Stimulated activated CD8-positive, alpha-beta memory T cell treated with anti-CD3 and anti-CD28 coated beads, Interleukin-12 subunit alpha, Interleukin-12 subunit beta, amount 100 ng/mL, for 24 hours (primary cell): ENCODE data around the gene MRPL17.

Experiments
- DNase-seq: peaks from one replicate; pipeline ENCODE4 v3.0.0-alpha.2; 2020; ENCODE audit errors: extremely low read depth

MRPL17 gene

GRCh38 chr11:6682591-6682935 lies 577 bp downstream of the MRPL17 start:
- no peak for DNase-seq

- DNase-seq, result no peak
Observed at GRCh38 chr11:6681949-6682348, 1.2 kb downstream of the MRPL17 start.

GRCh38 chr11:6681505-6681904 lies 1.6 kb downstream of the MRPL17 start:
- DNase-seq, result no peak

GRCh38 chr11:6677018-6677417 lies 6.1 kb downstream of the MRPL17 start:
- no peak for DNase-seq

DNA sequence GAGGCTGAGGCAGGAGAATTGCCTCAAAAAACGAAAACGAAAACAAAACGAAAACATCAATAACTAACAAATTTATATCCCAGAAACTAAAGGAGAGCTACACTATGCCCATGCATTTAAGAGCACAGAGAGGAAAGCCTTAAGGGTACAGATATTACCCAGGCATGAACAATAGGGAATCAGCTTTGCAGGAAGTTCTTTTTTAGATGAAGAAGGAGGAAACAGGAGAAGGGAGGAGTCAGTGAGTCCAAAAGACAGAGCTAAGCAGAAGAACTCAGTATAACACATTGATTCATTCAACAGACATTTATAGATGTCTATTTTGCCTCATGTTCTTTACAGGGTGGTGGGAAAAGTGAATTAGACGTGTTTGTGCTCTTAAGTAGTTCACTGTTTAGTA lies 8.3 kb downstream of the MRPL17 start:
- no peak for DNase-seq

- DNase-seq, result no peak
Observed at GRCh38 chr11:6674219-6674597, 8.9 kb downstream of the MRPL17 start.

GRCh38 chr11:6673523-6674218 lies 9.5 kb downstream of the MRPL17 start:
- DNase-seq, result no peak

GRCh38 chr11:6671991-6672390 lies 11.1 kb downstream of the MRPL17 start:
- no peak for DNase-seq

- no peak for DNase-seq
Observed at GRCh38 chr11:6670202-6670830, 12.8 kb downstream of the MRPL17 start.

DNA sequence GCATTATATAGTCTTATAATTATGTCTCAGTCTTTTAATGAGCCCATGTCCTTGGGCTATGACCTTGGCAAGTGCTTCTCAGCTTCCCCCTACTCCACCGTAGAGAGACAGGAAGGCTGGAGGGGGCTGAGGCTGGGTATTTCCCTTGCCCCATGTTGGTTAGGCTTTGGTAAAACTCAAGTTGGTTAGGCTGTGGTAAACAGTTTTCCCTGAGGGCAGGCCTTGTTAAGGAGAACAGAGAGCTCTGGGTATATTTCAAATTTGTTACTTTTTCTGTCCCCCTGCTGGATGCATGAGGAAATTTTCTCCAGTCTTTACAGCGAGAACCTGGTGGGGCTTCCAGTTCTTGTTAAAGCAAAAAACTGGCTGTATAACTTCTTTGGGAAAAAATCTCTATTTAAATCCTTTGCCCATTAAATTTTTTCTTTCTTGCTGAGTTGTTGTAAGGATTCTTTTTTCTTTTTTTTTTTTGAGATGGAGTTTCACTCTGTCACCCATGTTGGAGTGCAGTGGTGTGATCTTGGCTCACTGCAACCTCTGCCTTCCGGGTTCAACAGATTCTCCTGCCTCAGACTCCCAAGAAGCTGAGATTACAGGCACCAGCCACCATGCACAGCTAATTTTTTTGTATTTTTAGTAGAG lies 15.3 kb downstream of the MRPL17 start:
- DNase-seq, result no peak

DNA sequence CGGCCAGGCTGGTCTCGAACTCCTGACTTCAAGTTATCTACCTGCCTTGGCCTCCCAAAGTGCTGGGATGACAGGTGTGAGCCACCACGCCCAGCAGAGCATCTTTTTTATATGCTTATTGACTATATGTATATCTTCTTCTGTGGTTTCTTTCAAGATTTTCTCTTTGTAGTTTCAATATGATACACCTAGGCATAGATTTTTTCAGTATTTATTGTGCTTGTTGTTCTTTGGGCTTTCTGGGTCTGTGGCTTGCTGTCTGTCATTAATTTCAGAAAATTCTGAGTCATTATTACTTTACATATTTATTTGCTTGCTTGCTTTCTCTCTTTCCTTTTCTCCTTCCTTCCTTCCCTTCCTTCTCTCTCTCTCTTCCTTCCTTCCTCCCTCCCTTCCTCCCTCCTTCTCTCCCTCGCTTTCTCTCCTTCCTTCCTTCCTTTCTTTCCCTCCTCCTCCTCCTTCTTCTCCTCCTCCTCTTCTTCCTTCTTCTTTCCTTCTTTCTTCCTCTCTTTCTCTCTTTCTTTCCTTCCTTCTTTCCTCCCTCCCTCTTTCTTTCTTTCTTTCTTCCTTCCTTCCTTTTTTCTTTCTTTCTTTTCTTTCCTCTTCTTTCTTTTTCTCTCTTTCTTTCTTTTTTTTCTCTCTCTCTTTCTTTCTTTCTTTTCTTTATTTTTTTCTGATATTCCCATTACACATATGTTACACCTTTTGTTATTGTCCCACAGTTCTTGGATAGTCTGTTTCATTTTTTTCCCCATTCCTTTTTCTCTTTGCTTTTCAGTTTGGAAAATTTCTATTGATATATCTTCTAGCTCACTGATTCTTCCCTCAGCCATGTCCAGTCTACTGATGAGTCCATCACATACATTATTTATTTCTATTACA lies 16.6 kb downstream of the MRPL17 start:
- no peak for DNase-seq

DNA sequence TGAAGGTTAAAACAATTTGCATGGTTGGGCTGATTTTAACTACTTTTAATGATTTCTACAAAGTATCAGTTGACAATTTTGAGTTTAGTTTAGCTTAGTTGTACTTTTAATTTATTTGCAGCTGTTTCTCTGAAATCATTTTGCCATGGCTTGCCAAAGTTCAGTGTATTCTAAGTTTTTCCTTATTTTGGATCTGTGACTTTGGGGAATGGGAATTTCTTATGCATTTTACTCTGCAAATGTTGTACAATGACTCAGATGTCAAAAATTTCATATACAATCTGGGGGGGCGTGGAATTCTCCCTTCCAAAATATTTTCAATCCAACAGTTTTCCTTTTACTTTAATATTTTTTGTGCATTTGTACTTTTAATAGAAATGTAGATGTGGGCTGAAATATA lies 18.6 kb downstream of the MRPL17 start:
- DNase-seq, result no peak

- DNase-seq, result no peak
Observed at GRCh38 chr11:6663794-6664469, 19.2 kb downstream of the MRPL17 start.

DNA sequence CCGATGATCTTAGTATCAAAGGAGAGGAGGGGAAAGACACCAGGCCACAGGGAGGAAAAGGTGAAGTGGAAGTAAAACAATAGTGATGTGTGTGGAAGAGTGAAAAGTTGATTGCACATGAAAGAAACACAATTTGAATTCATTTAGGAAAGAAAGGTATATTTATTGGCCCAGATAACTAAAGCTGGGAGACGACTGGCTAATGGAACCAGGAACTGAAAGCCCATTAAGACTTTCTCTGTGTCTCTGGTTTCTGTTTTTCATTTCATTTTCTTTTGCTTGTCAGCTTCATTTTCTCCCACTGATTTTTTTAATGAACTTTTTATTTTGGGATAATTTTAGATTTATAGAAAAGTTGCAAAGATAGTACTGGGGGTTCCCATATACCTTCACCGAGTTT lies 22.4 kb downstream of the MRPL17 start:
- no peak for DNase-seq

DNA sequence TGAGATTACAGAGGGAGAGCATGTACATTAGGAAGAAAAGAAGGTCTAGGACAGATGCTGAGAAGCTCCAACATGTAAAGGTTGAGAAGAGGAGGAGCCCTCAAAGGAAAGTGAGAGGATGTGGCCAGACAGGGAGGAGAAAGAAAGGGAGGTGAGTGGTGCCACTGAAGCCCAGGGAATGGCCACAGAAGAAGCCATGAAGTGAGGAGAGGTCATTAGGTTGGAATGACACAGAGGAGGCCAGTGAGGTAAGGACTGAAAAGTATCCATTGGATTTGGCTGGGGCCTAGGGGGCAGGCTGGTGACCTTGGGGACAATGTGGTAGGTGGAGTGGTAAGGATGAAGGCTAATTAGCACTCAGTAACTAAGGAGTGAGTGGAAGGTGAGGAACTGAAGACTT lies 24.5 kb downstream of the MRPL17 start:
- DNase-seq, result no peak

- DNase-seq, result no peak
Observed at GRCh38 chr11:6657346-6657745, 25.8 kb downstream of the MRPL17 start.

- DNase-seq, result no peak
Observed at GRCh38 chr11:6656936-6657335, 26.2 kb downstream of the MRPL17 start.

DNA sequence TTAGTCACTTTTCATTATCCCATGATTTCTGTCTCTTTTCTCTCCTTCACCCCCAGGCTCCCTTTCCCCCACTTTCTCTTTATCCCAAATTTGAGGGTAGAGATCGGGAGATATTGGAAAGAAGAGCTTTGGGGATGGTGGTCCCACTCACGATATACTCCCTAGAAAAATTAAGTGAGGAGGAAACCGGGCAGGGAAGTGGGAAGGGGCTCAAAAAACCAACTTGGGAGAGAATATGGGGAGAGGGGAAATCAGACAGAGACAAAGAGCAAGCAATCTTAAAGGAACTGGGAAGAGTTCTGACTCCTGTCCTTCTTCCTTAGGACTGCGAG lies 26.6 kb downstream of the MRPL17 start:
- DNase-seq, result no peak

DNA sequence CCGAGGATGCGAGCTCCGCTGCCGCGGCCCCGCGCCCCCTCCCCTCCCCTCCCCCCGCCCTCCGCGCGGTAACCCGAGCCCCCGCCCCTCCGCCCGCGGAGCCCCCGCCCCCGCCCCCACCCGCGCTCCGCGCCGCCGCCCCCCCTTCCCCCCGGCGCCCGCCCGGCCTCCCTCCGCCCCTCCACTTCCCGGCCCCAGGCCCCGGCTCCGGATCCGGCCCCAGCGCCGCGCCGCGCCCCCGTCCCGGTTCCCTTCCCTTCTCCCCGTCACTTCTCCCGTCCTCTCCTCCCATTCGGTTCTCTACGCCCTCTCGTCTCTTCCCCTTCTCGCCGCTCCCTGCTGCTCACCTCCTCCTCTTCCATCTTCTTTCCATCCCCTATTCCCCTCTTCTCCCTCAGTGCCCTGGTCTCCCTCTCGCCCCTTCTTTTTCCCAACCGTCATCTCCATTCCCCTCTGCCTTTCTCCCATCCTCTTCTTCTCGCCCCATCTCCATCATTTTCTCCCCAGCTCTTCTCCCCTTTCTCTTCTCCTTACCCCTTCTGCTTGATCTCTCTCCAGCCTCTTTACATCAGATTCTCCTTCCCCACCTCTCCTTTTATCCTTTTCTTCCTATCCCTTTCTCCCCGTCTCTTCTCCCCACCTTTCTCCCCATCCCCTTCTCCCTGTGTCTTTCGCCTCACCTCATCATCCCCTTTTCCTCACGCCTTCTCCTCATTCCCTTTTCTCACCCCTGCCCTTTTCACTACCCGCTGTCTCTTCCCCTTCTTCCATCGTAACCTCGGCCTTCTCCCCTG lies 27.2 kb downstream of the MRPL17 start, which contains the start of gene DCHS1:
DCHS1 (minus strand) TSS at position 20 of the 794 bp plus-strand sequence. CDS start 14,196 bp downstream, outside the sequence.
- DNase-seq, result no peak

DNA sequence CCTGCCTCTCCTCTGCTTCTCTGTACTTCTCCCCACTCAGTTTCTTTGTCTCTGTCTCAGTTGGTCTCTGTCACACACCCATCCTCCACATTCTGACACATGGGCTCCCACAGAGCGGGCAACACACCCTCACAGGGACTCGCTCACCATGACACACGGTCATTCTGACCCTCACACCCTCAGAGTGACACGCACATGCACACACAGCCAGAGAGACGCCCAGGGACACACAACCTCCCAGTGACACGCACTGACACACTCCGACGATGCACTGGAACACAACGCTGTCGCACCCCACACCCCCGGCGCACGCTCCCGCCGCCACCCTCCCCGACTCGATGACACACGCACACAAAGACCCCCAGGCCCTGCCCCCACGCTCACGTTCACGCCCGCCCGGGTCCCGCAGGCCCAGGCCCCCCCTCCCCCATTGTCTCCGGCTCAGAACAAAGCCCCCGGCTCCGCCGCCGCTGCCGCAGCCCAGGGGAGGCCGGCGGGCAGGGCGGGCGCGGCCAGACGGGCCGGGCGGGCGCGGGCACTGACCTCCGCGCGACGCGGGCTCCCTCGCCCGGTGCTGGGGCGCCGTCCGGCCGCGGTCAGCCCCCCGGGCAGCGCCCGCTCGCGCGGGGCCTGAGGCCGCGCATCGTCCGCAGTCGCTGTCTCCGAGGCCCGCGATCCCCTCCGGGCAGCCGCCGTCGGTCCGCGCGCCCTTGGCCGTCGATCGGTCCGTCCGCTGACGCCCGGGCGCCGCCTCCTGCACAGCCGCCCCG lies 27.9 kb downstream of the MRPL17 start:
- DNase-seq, result no peak
